ENCODE data around the gene RSF1.
A peak's percentile ranks its signal among the peaks of the same experiment; 100 is the strongest.
"Not testable (repeated sequence)": the region's sequence is repeated elsewhere in the genome, so short reads cannot be mapped to it uniquely, and the experiment has no call there.

RSF1 gene

GRCh38 chr11:77672264-77672663 is 148.3 kb downstream of the RSF1 start:
- DNase-seq = peak; percentile 81

- no peak for DNase-seq
Measured at GRCh38 chr11:77669848-77670511, 150.5 kb downstream of the RSF1 start.

- DNase-seq = no peak
Measured at GRCh38 chr11:77668760-77669159, 151.8 kb downstream of the RSF1 start.

- DNase-seq = no peak
Measured at GRCh38 chr11:77665240-77665965, 155.1 kb downstream of the RSF1 start.

- no peak for DNase-seq
Measured at GRCh38 chr11:77661670-77662069, 158.9 kb downstream of the RSF1 start.

GRCh38 chr11:77660947-77661346 is 159.6 kb downstream of the RSF1 start:
- DNase-seq = no peak

- peak; percentile 69 for DNase-seq
Measured at GRCh38 chr11:77658213-77659013, 162.1 kb downstream of the RSF1 start.

GRCh38 chr11:77656362-77656761 is 164.2 kb downstream of the RSF1 start:
- no peak for DNase-seq

- peak; percentile 39 for DNase-seq
Measured at GRCh38 chr11:77654770-77655434, 165.6 kb downstream of the RSF1 start.

GRCh38 chr11:77650123-77650522 is 170.4 kb downstream of the RSF1 start:
- no peak for DNase-seq

GRCh38 chr11:77647654-77648305 is 172.7 kb downstream of the RSF1 start:
- DNase-seq = peak; percentile 41

- DNase-seq = no peak
Measured at GRCh38 chr11:77644887-77645286, 175.6 kb downstream of the RSF1 start.

GRCh38 chr11:77642228-77642627 is 178.3 kb downstream of the RSF1 start:
- no peak for DNase-seq

GRCh38 chr11:77637345-77638165 is 183.0 kb downstream of the RSF1 start, which contains the start of gene CLNS1A:
Gene CLNS1A, minus strand, starts transcription at chr11:77637794. Its CDS starts 80 bp downstream, at chr11:77637714.
- DNase-seq = peak; percentile 89

- DNase-seq = no peak
Measured at GRCh38 chr11:77636731-77637344, 183.7 kb downstream of the RSF1 start.

- not testable (repeated sequence) for DNase-seq
Measured at GRCh38 chr11:77633926-77634325, 186.6 kb downstream of the RSF1 start.

- DNase-seq = peak; percentile 14
Measured at GRCh38 chr11:77630157-77630710, 190.3 kb downstream of the RSF1 start.

- DNase-seq = peak; percentile 34
Measured at GRCh38 chr11:77619576-77620198, 200.8 kb downstream of the RSF1 start.

GRCh38 chr11:77617892-77618291 is 202.6 kb downstream of the RSF1 start:
- peak; percentile 61 for DNase-seq

- DNase-seq = no peak
Measured at GRCh38 chr11:77611921-77612320, 208.6 kb downstream of the RSF1 start.

Data from fibroblast of skin of right quadriceps (primary cell).